ENCODE data around the gene ZNF391. TPM values are rescaled to one million over a fixed set of nuclear protein-coding genes. Genes with fewer than 3 reads are reported as not detected.

Gene ZNF391
- 4.6 TPM for total RNA-seq

GRCh38 chr6:27388293-27389197 lies at the start of gene ZNF391:
ZNF391 (plus strand) TSS chr6:27388759; CDS start chr6:27400371, 11,612 bp downstream.

Other genes with a start within 250 kb of the ZNF391 start
- gene PRSS16, start 141.1 kb upstream of the ZNF391 start, total RNA-seq, result 0.66 TPM
- gene POM121L2, start 76.5 kb upstream of the ZNF391 start, total RNA-seq, result not detected
- gene ZNF184, start 84.3 kb downstream of the ZNF391 start, total RNA-seq, result 21.3 TPM